Endothelial cell (in vitro differentiated cells): ENCODE measurements around the gene TEX19. TPM values are rescaled to one million over a fixed set of nuclear protein-coding genes. Genes with fewer than 3 reads are reported as not detected.

Experiments used
- DNase-seq: peaks from one replicate; pipeline ENCODE4 v3.0.0; 2021; ENCODE audit warnings: low spot score
- H3K27ac Mint-ChIP-seq: one replicate; pipeline ENCODE4 v1.8.0; 2021; ENCODE audit warnings: mixed read lengths, inconsistent platforms; ENCODE audit not compliant: unreplicated experiment
- H3K27me3 Mint-ChIP-seq: one replicate; pipeline ENCODE4 v1.8.0; 2021; ENCODE audit warnings: mild to moderate bottlenecking, moderate library complexity, mixed read lengths, inconsistent platforms; ENCODE audit not compliant: unreplicated experiment
- H3K36me3 Mint-ChIP-seq: one replicate; pipeline ENCODE4 v1.8.0; 2021; ENCODE audit warnings: mild to moderate bottlenecking, low read depth, mixed read lengths, inconsistent platforms; ENCODE audit not compliant: unreplicated experiment
- H3K4me1 Mint-ChIP-seq: one replicate; pipeline ENCODE4 v1.8.0; 2021; ENCODE audit warnings: mild to moderate bottlenecking, mixed read lengths, inconsistent platforms; ENCODE audit not compliant: unreplicated experiment
- H3K4me3 Mint-ChIP-seq: one replicate; pipeline ENCODE4 v1.8.0; 2021; ENCODE audit warnings: mild to moderate bottlenecking, mixed read lengths, inconsistent platforms; ENCODE audit not compliant: unreplicated experiment
- H3K9me3 Mint-ChIP-seq: one replicate; pipeline ENCODE4 v1.8.0; 2021; ENCODE audit warnings: mixed read lengths, inconsistent platforms; ENCODE audit not compliant: unreplicated experiment
- CTCF ChIP-seq: fragments of 200-600 bp; sonication (generic); IDR thresholded peaks from one replicate; pipeline ENCODE4 v1.5.0; 2021; ENCODE audit warnings: antibody characterized with exemption; ENCODE audit not compliant: unreplicated experiment
- total RNA-seq: library from RNA; stranded (reverse); fragmentation: NEBNext Ultra II Directional; extraction: Animal tissue kit (Norgen Biotek cat#: 25700); gene quantifications from one replicate; pipeline ENCODE4 v1.2.1, GENCODE V29; 2021; ENCODE audit not compliant: unreplicated experiment

Gene TEX19
- total RNA-seq, 1 donor from 2014 or later: 0.26 TPM

- H3K9me3 Mint-ChIP-seq: no peaks in the 10 kb centered on the region
- no peak for TF ChIP-seq CTCF
- no peak overlapping the region for H3K4me3 Mint-ChIP-seq
- DNase-seq: no peak
- H3K36me3 Mint-ChIP-seq: peaks cover 6% of the 10 kb centered on the region
- no peaks in the 10 kb centered on the region for H3K4me1 Mint-ChIP-seq
- no peak overlapping the region for H3K27ac Mint-ChIP-seq
- peaks cover 6% of the 10 kb centered on the region for H3K27me3 Mint-ChIP-seq
Observed at GRCh38 chr17:82397449-82398335, 38.6 kb downstream of the TEX19 start.

- no peak overlapping the region for H3K4me3 Mint-ChIP-seq
- H3K4me1 Mint-ChIP-seq: no peaks in the 10 kb centered on the region
- H3K36me3 Mint-ChIP-seq: no peaks in the 10 kb centered on the region
- TF ChIP-seq CTCF: no peak
- H3K9me3 Mint-ChIP-seq: no peaks in the 10 kb centered on the region
- H3K27me3 Mint-ChIP-seq: peaks cover 6% of the 10 kb centered on the region
- no peak overlapping the region for H3K27ac Mint-ChIP-seq
- DNase-seq: no peak
Observed at GRCh38 chr17:82399041-82399441, 40.0 kb downstream of the TEX19 start.

GRCh38 chr17:82399601-82400101, 40.6 kb downstream of the TEX19 start:
- TF ChIP-seq CTCF: no peak
- Mint-ChIP-seq H3K9me3 (no peaks in the 10 kb centered on the region), H3K36me3 (no peaks in the 10 kb centered on the region), H3K27me3 (peaks cover 6% of the 10 kb centered on the region), H3K4me3 (no peak overlapping the region), H3K4me1 (no peaks in the 10 kb centered on the region), H3K27ac (no peak overlapping the region)
- DNase-seq: no peak

- Mint-ChIP-seq H3K27ac (no peak overlapping the region), H3K4me3 (peak overlapping the region; percentile 31), H3K4me1 (no peaks in the 10 kb centered on the region), H3K9me3 (no peaks in the 10 kb centered on the region), H3K27me3 (peaks cover 6% of the 10 kb centered on the region), H3K36me3 (peaks cover 2% of the 10 kb centered on the region)
- TF ChIP-seq CTCF: no peak
- no peak for DNase-seq
Observed at GRCh38 chr17:82400206-82400605, 41.2 kb downstream of the TEX19 start.

- DNase-seq: no peak
- TF ChIP-seq CTCF: no peak
- Mint-ChIP-seq H3K27me3 (peaks cover 4% of the 10 kb centered on the region), H3K27ac (no peak overlapping the region), H3K4me3 (no peak overlapping the region), H3K9me3 (no peaks in the 10 kb centered on the region), H3K36me3 (peaks cover 3% of the 10 kb centered on the region), H3K4me1 (no peaks in the 10 kb centered on the region)
Observed at GRCh38 chr17:82400830-82401229, 41.8 kb downstream of the TEX19 start.
